SH-SY5Y (cell line): Measurements from ENCODE around the gene LRRC34.

Experiments used
- GATA2 ChIP-seq: IDR thresholded peaks from 2 replicates; pipeline ENCODE4 v1.6.1; 2011; ENCODE audit warnings: mild to moderate bottlenecking, low read depth, low read length
- GATA3 ChIP-seq: IDR thresholded peaks from 2 replicates; pipeline ENCODE4 v1.6.1; 2011; ENCODE audit warnings: low read depth, mild to moderate bottlenecking, low read length, moderate library complexity

Gene LRRC34

DNA sequence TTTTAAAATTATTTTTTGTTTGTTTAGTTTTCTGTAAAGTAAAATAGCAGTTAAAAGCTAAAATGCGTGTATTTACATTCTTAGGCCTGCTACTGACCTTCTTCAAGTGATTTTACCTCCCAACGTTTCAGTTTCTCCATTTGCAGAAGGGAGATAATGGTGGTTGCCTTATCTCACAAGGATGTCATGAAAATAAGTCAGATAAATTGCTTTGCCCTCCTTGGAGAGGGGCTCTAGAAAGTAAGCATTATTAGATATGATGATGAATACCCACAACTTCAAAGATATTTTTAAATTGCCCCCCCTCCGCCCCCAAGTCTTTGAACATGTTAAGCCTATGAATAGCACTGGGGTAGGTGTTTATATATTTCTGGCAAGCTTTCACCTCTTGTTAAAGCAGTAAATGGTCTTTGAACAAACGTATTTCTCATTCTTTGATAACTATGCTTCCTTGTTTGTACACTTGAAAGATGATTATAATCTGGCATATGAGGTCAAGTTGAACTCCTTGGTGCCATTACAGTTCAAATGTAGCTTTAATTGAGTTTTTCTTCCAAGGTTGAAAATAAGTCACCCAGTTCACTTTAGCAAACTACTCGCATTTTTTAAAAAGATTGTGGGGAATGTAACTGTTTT is 54.2 kb downstream of the LRRC34 start:
- TF ChIP-seq GATA2 = no peak
- TF ChIP-seq GATA3 = no peak

DNA sequence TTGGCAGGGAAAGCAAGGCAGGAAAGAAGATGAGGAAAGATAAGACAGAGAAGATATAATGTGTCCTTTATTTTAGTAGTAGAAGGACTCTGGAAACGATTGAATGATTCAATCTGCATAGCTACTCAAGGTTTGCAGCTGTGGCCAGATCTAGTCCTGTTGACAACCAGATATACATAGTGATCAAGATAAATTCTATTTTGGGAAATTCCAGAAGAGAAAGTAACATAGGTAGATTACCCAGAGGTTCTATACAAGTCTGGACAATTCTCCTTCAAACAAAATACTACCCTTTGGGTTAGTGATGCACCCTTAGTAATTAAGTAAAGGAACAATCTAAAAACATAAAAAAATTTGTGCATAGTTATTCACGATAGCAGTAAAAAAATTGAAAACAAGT is 57.2 kb downstream of the LRRC34 start:
- TF ChIP-seq GATA3 (no peak), GATA2 (no peak)

DNA sequence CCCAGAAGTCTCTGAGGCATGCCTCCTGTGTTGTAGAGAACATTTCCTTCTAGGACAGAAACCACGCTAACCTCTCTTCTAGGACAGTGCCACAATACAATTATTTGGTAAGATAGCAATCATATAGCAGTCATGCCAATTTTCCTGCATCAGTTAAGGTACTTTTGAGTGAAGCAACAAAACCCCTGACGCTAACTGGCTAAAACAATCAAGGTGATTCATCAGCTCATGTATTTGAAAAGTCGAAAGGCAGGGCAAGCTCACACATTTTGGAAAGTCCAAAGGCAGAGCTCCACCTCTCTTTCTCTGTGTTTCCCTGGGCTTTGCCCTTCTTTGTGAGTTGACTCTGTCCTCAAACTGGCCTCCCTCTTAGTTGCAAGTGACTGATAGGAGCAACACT is 58.0 kb downstream of the LRRC34 start:
- TF ChIP-seq GATA2 (no peak), GATA3 (no peak)

DNA sequence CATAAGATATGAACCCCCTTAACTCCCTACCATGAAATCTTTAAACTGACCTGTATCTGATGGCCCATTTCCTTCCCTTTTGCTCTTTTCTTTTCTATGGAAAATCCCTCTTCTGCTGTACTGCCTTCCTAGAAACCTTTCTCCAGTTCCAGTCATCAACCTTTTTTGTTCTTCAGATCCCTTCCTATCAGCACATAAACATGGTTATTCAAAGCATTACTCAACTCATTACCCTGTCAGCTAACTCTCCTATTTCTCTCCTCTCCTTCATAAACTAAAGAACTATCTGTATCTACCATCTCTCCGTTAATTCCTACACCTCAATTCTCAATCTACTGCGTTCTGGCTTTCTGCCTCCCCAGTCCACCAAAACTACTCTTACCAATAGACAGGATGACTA is 60.8 kb downstream of the LRRC34 start:
- TF ChIP-seq GATA2 (no peak), GATA3 (no peak)

DNA sequence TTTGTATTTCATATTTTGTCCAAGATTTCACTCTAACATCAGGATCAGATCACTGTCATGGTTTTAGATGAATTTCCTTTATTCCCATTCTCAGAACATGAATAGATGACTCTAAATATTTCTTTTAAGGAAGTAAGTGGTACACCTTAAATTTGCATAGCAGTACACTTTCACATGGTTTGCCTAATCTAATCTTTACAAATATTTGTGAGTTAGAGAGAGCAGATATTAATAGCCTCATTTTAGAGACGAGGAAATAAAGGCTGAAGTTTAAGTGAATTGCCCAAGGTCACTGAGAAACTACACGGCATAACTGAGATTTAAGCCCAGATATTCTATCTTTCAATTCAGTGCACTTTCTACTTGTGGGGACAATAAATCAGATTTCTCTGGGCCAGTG is 62.0 kb downstream of the LRRC34 start:
- no peak for TF ChIP-seq GATA2
- TF ChIP-seq GATA3 = no peak

DNA sequence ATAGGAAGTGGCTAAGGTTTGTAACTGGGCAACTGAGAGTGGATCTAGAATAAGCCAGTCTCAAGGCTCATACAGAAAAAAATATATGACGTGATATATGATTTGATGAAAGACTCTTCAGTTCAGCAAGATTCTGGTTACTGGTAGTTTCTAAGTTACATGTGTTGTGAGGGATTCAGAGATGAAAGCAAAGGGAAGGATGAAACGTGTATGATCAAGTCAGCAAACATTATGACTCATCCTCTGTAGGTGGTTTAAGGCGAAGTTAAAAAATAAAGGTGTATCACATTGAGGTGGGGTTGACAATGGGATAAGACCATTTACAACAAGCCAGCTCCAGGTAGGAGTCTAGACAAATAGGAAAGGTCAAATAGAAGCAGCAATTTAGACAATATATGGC is 64.0 kb downstream of the LRRC34 start:
- TF ChIP-seq GATA3 (no peak), GATA2 (no peak)

DNA sequence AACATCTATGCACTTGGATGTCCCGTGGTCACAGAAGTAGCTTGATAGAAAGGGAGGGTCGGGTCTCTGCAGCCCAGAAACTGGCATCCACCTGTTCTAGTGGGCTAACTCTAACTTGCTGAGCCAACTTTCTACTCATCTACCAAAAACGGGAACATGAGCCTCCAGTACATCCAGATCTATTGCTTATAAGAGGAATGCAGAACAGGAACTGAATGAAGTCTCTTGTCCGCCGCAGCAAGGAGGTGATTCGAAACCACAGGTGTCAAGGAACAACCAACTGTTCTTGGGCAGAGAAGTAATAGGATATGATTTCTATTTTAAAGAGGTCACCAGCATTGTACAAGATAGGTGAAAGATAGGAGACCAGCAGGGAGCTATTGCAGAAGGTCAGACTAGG is 65.8 kb downstream of the LRRC34 start:
- TF ChIP-seq GATA2 = no peak
- TF ChIP-seq GATA3 = no peak

DNA sequence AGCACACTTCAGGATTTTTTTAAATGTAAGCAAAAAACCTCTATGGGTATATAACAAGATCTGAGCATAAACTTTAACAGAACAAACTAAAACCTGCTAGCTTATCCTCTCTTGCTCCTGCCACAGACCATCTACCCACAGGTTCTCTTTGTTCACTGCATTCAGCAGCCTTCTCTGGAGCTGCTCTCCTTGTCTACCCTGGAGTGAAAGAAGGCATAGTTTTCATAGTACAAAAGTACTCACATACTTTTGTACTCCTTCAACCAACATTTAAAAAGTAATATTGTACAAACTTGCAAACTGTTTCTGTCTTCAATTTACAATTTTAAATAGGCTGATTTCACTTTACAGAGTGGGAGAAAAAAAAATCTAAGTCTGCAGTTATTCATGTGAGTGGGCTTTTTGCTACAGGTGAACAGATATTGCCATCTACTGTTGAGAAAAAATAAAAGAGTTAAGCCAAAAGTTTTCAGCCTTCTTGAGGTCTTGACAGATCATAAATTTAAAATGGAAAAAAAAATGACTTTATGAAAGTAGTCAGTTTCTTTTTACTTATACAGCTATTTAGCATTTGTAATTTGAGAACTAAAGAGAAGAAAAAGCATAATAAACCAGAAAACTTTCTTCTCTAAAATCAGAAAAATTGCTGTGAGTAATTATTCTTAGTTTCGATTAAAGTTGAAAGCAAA is 68.2 kb downstream of the LRRC34 start:
- TF ChIP-seq GATA3 (no peak), GATA2 (no peak)
